Parathyroid adenoma (tissue), 2 donors: ENCODE measurements around the gene XYLB.
A peak's percentile ranks its signal among the peaks of the same experiment; 100 is the strongest.
"Not testable (repeated sequence)": the region's sequence is repeated elsewhere in the genome, so short reads cannot be mapped to it uniquely, and the experiment has no call there.

Experiments
- H2AFZ ChIP-seq: fragments of 300-600 bp; sonication (generic); one replicate; pipeline ENCODE4 v1.7.0; 2017; ENCODE audit warnings: antibody characterized with exemption, mild to moderate bottlenecking
- H3K27ac ChIP-seq: fragments of 300-600 bp; sonication (generic); one replicate; pipeline ENCODE4 v1.7.0; 2017
- H3K27me3 ChIP-seq: fragments of 300-600 bp; sonication (generic); one replicate; pipeline ENCODE4 v1.7.0; 2017; ENCODE audit warnings: low read length; ENCODE audit not compliant: control insufficient read depth, insufficient read depth
- H3K36me3 ChIP-seq: fragments of 300-600 bp; sonication (generic); one replicate; pipeline ENCODE4 v1.7.0; 2017; ENCODE audit warnings: low read length; ENCODE audit not compliant: control insufficient read depth, insufficient read depth
- H3K4me1 ChIP-seq: fragments of 300-600 bp; sonication (generic); one replicate; pipeline ENCODE4 v1.7.0; 2017; ENCODE audit warnings: control low read depth
- H3K4me2 ChIP-seq: fragments of 300-600 bp; sonication (generic); one replicate; pipeline ENCODE4 v1.7.0; 2017; ENCODE audit warnings: low read length
- H3K4me3 ChIP-seq: fragments of 300-600 bp; sonication (generic); one replicate; pipeline ENCODE4 v1.7.0; 2017; ENCODE audit warnings: low read depth, low read length
- H3K79me2 ChIP-seq: fragments of 300-600 bp; sonication (generic); one replicate; pipeline ENCODE4 v1.7.0; 2017; ENCODE audit warnings: control low read depth
- H3K9ac ChIP-seq: fragments of 300-600 bp; sonication (generic); one replicate; pipeline ENCODE4 v1.7.0; 2017; ENCODE audit warnings: mild to moderate bottlenecking
- H3K9me3 ChIP-seq: fragments of 300-600 bp; sonication (generic); one replicate; pipeline ENCODE4 v1.7.0; 2017; ENCODE audit warnings: low read length; ENCODE audit not compliant: control insufficient read depth
- CTCF ChIP-seq: fragments of 300-600 bp; sonication (generic); IDR thresholded peaks from one replicate; pipeline ENCODE4 v1.7.0; 2017; ENCODE audit warnings: antibody characterized with exemption, mild to moderate bottlenecking
- donor health status: primary hyperparathyroidism.

Gene XYLB

GRCh38 chr3:38346587-38347410 lies at the start of gene XYLB:
Gene XYLB, plus strand, starts transcription at chr3:38346785. Its CDS starts 84 bp downstream, at chr3:38346869.
- H3K9me3 ChIP-seq, result no peaks in the 10 kb centered on the region
- H3K36me3 ChIP-seq, result no peaks in the 10 kb centered on the region
- TF ChIP-seq CTCF, result peak; percentile 91
- peak within 1 kb of the TSS; percentile 64 for H3K9ac ChIP-seq
- H3K4me2 ChIP-seq, result peak within 1 kb of the TSS; percentile 80
- peak within 1 kb of the TSS; percentile 57 for H3K4me3 ChIP-seq
- peak within 1 kb of the TSS; percentile 12 for H3K27ac ChIP-seq
- H3K79me2 ChIP-seq, result no peaks in the 10 kb centered on the region
- H3K27me3 ChIP-seq, result no peaks in the 10 kb centered on the region
- H3K4me1 ChIP-seq, result peaks cover 2% of the 10 kb centered on the region
- H2AFZ ChIP-seq, result peak within 1 kb of the TSS; percentile 95

GRCh38 chr3:38297053-38297452 lies 49.5 kb upstream of the XYLB start:
- H3K36me3 ChIP-seq, H3K4me1 ChIP-seq, H3K27me3 ChIP-seq, H3K4me3 ChIP-seq, H3K9me3 ChIP-seq, H3K9ac ChIP-seq, H2AFZ ChIP-seq, H3K27ac ChIP-seq, H3K79me2 ChIP-seq, H3K4me2 ChIP-seq: not testable (repeated sequence)

- H3K9me3 ChIP-seq, result no peaks in the 10 kb centered on the region
- H3K27ac ChIP-seq, result no peak overlapping the region
- H2AFZ ChIP-seq, result no peak overlapping the region
- H3K79me2 ChIP-seq, result no peaks in the 10 kb centered on the region
- H3K4me1 ChIP-seq, result no peaks in the 10 kb centered on the region
- no peak overlapping the region for H3K4me3 ChIP-seq
- H3K27me3 ChIP-seq, result no peaks in the 10 kb centered on the region
- no peak for TF ChIP-seq CTCF
- no peaks in the 10 kb centered on the region for H3K36me3 ChIP-seq
- H3K4me2 ChIP-seq, result no peak overlapping the region
- H3K9ac ChIP-seq, result no peak overlapping the region
These were observed 49.0 kb upstream of the XYLB start for GRCh38 chr3:38297537-38297936.

GRCh38 chr3:38297947-38298711 lies 48.5 kb upstream of the XYLB start:
- H3K36me3 ChIP-seq, result no peaks in the 10 kb centered on the region
- H3K4me2 ChIP-seq, result no peak overlapping the region
- H3K4me3 ChIP-seq, result no peak overlapping the region
- no peak overlapping the region for H3K9ac ChIP-seq
- no peaks in the 10 kb centered on the region for H3K79me2 ChIP-seq
- H2AFZ ChIP-seq, result no peak overlapping the region
- no peaks in the 10 kb centered on the region for H3K9me3 ChIP-seq
- no peak overlapping the region for H3K27ac ChIP-seq
- H3K27me3 ChIP-seq, result no peaks in the 10 kb centered on the region
- H3K4me1 ChIP-seq, result no peaks in the 10 kb centered on the region
- peak; percentile 18 for TF ChIP-seq CTCF

GRCh38 chr3:38306941-38307340 lies 39.6 kb upstream of the XYLB start:
- TF ChIP-seq CTCF, result no peak
- Histone ChIP-seq H3K4me3 (no peak overlapping the region), H3K79me2 (no peaks in the 10 kb centered on the region), H2AFZ (no peak overlapping the region), H3K4me2 (no peak overlapping the region), H3K4me1 (no peaks in the 10 kb centered on the region), H3K9ac (no peak overlapping the region), H3K36me3 (no peaks in the 10 kb centered on the region), H3K9me3 (no peaks in the 10 kb centered on the region), H3K27ac (no peak overlapping the region), H3K27me3 (no peaks in the 10 kb centered on the region)
